GM23338 (cell line): ENCODE measurements around the gene EEPD1. TPM values are rescaled to one million over a fixed set of nuclear protein-coding genes. Genes with fewer than 3 reads are reported as not detected.

Source experiments
- ATAC-seq: fragments of 200-7000 bp; cut with Tn5 transposase; 3 replicates; pipeline ENCODE4 v1.9.1; 2020
- DNase-seq: peaks from one replicate; pipeline ENCODE4 v3.0.0-alpha.2; 2015; ENCODE audit warnings: low spot score
- H2AFZ ChIP-seq: fragments of 200-600 bp; sonication (generic); 2 replicates; pipeline ENCODE4 v1.8.0; 2016; ENCODE audit warnings: antibody characterized with exemption, mild to moderate bottlenecking, moderate library complexity
- H3F3A ChIP-seq: fragments of 200-600 bp; sonication (generic); replicated peaks from 2 replicates; pipeline ENCODE4 v1.8.0; 2017; ENCODE audit warnings: antibody characterized with exemption, mixed run types, low read depth
- H3K27ac ChIP-seq: fragments of 200-600 bp; sonication (generic); 2 replicates; pipeline ENCODE4 v1.6.1; 2016; ENCODE audit warnings: low read depth
- H3K27me3 ChIP-seq: fragments of 200-600 bp; sonication (generic); 2 replicates; pipeline ENCODE4 v1.8.0; 2016; ENCODE audit warnings: mild to moderate bottlenecking, mixed run types, moderate library complexity; ENCODE audit not compliant: insufficient read depth
- H3K36me3 ChIP-seq: fragments of 200-600 bp; sonication (generic); 2 replicates; pipeline ENCODE4 v1.8.0; 2016; ENCODE audit warnings: mild to moderate bottlenecking; ENCODE audit not compliant: insufficient read depth
- H3K4me1 ChIP-seq: fragments of 200-600 bp; sonication (generic); 2 replicates; pipeline ENCODE4 v1.8.0; 2016; ENCODE audit warnings: mild to moderate bottlenecking, moderate library complexity; ENCODE audit not compliant: insufficient read depth
- H3K4me2 ChIP-seq: fragments of 200-600 bp; sonication (generic); 2 replicates; pipeline ENCODE4 v1.7.1; 2017; ENCODE audit warnings: mixed run types
- H3K4me3 ChIP-seq: fragments of 200-600 bp; sonication (generic); 2 replicates; pipeline ENCODE4 v1.6.1; 2016; ENCODE audit warnings: mixed run types
- H3K79me2 ChIP-seq: fragments of 200-600 bp; sonication (generic); replicated peaks from 2 replicates; pipeline ENCODE4 v1.8.0; 2017; ENCODE audit warnings: mild to moderate bottlenecking; ENCODE audit not compliant: insufficient read depth
- H3K9me2 ChIP-seq: fragments of 200-600 bp; sonication (generic); 2 replicates; pipeline ENCODE4 v1.8.0; 2017; ENCODE audit not compliant: insufficient read depth
- H4K20me1 ChIP-seq: fragments of 200-600 bp; sonication (generic); replicated peaks from 2 replicates; pipeline ENCODE4 v1.8.0; 2017; ENCODE audit warnings: mild to moderate bottlenecking; ENCODE audit not compliant: insufficient read depth
- H3K27ac Mint-ChIP-seq: 2 replicates; pipeline ENCODE4 v1.8.0; 2020; ENCODE audit warnings: inconsistent platforms, mild to moderate bottlenecking, moderate library complexity, mixed read lengths
- H3K27me3 Mint-ChIP-seq: 3 replicates; pipeline ENCODE4 v1.8.0; 2022; ENCODE audit warnings: low read depth, mild to moderate bottlenecking, moderate library complexity, mixed read lengths, inconsistent platforms; ENCODE audit not compliant: insufficient read depth, poor library complexity
- H3K36me3 Mint-ChIP-seq: 3 replicates; pipeline ENCODE4 v1.8.0; 2021; ENCODE audit warnings: low read depth, mild to moderate bottlenecking, inconsistent platforms, moderate library complexity, mixed read lengths
- H3K4me1 Mint-ChIP-seq: 3 replicates; pipeline ENCODE4 v1.8.0; 2020; ENCODE audit warnings: mild to moderate bottlenecking, inconsistent platforms, mixed read lengths
- H3K4me3 Mint-ChIP-seq: 3 replicates; pipeline ENCODE4 v1.8.0; 2021; ENCODE audit warnings: moderate library complexity, mild to moderate bottlenecking, inconsistent platforms, mixed read lengths
- H3K9me3 Mint-ChIP-seq: 3 replicates; pipeline ENCODE4 v1.8.0; 2020; ENCODE audit warnings: moderate library complexity, mild to moderate bottlenecking, inconsistent platforms, mixed read lengths
- CTCF ChIP-seq, 2 experiments: fragments of 200-600 bp in 1 of 2; sonication (generic) in 1 of 2; conservative IDR thresholded peaks; 2 replicates each; pipeline versions ENCODE4 v1.5.1 to v1.6.1; 2016 to 2017; ENCODE audit warnings: antibody characterized with exemption in 2 of 2, low read depth in 2 of 2, mild to moderate bottlenecking in 2 of 2, moderate library complexity in 1 of 2
- EZH2 ChIP-seq: fragments of 200-600 bp; sonication (generic); IDR thresholded peaks from one replicate; pipeline ENCODE4 v1.8.0; 2017; ENCODE audit warnings: antibody characterized with exemption, mild to moderate bottlenecking, low read depth; ENCODE audit not compliant: unreplicated experiment
- EZH2phosphoT487 ChIP-seq: fragments of 200-600 bp; sonication (generic); IDR thresholded peaks from one replicate; pipeline ENCODE4 v1.8.1; 2018; ENCODE audit warnings: antibody characterized with exemption; ENCODE audit not compliant: unreplicated experiment
- NANOG ChIP-seq: IDR thresholded peaks from 2 replicates; pipeline ENCODE4 v1.6.1; 2016; ENCODE audit warnings: antibody characterized with exemption, borderline replicate concordance
- POLR2AphosphoS5 ChIP-seq: IDR thresholded peaks from 2 replicates; pipeline ENCODE4 v1.6.1; 2016; ENCODE audit warnings: antibody characterized with exemption, low read depth
- STAT1 ChIP-seq: IDR thresholded peaks from one replicate; pipeline ENCODE4 v1.6.1; 2016; ENCODE audit warnings: antibody characterized with exemption; ENCODE audit not compliant: unreplicated experiment
- ZNF114 ChIP-seq: fragments of 250-450 bp; sonication (Bioruptor Pico); IDR thresholded peaks from 2 replicates; pipeline ENCODE4 v1.5.0; 2020; ENCODE audit warnings: mild to moderate bottlenecking, moderate library complexity
- ZNF331 ChIP-seq: fragments of 250-450 bp; sonication (Bioruptor Pico); IDR thresholded peaks from 2 replicates; pipeline ENCODE4 v1.5.0; 2020; ENCODE audit warnings: low read depth, mild to moderate bottlenecking, moderate library complexity
- ZNF462 ChIP-seq: fragments of 250-450 bp; sonication (Bioruptor Pico); IDR thresholded peaks from 2 replicates; pipeline ENCODE4 v1.5.0; 2020; ENCODE audit warnings: mild to moderate bottlenecking, moderate library complexity
- polyA plus RNA-seq: library from polyadenylated mRNA; unstranded; fragments of >200 nt; fragmentation: Nextera tagmentation; extraction: Ambion mirVana; gene quantifications from 2 replicates; pipeline ENCODE4 v1.2.1, GENCODE V29; 2016
- total RNA-seq: library from RNA; depleted of rRNA; stranded (reverse); fragments of >200 nt; shearing (Covaris generic); gene quantifications from 2 replicates; pipeline ENCODE4 v1.2.3, GENCODE V29; 2014
- TF ChIP-seq, protein P1 (sequence below): IDR thresholded peaks from 2 replicates; pipeline ENCODE4 v1.6.1; 2016; ENCODE audit warnings: antibody characterized with exemption

EEPD1 gene
- total and polyA plus RNA-seq, 2 experiments from 2014 or later: 4.1 to 17.1 TPM

- Mint-ChIP-seq H3K36me3 (no peaks in the 10 kb centered on the region), H3K27ac (no peak overlapping the region), H3K4me1 (peaks cover 8% of the 10 kb centered on the region), H3K4me3 (no peak overlapping the region), H3K9me3 (no peaks in the 10 kb centered on the region), H3K27me3 (peaks cover 1% of the 10 kb centered on the region)
- Histone ChIP-seq H3K27me3 (no peaks in the 10 kb centered on the region), H3K27ac (no peak overlapping the region), H3K4me1 (no peaks in the 10 kb centered on the region), H3K36me3 (no peaks in the 10 kb centered on the region), H3K79me2 (no peaks in the 10 kb centered on the region), H3K9me2 (no peaks in the 10 kb centered on the region), H4K20me1 (no peaks in the 10 kb centered on the region), H2AFZ (no peak overlapping the region), H3K4me3 (no peak overlapping the region), H3F3A (no peaks in the 10 kb centered on the region), H3K4me2 (no peak overlapping the region)
- DNase-seq (no peak), ATAC-seq (no peak)
- TF ChIP-seq, protein P1, sequence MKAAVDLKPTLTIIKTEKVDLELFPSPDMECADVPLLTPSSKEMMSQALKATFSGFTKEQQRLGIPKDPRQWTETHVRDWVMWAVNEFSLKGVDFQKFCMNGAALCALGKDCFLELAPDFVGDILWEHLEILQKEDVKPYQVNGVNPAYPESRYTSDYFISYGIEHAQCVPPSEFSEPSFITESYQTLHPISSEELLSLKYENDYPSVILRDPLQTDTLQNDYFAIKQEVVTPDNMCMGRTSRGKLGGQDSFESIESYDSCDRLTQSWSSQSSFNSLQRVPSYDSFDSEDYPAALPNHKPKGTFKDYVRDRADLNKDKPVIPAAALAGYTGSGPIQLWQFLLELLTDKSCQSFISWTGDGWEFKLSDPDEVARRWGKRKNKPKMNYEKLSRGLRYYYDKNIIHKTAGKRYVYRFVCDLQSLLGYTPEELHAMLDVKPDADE: no peak
- TF ChIP-seq EZH2 (no peak), STAT1 (no peak), POLR2AphosphoS5 (no peak), CTCF (conservative IDR thresholded peaks at IDR 0.05; ENCODE audit: low read depth in 2 of 2) (no peak), ZNF331 (CRISPR knock-in tag) (no peak), EZH2phosphoT487 (no peak)
Measured at GRCh38 chr7:36141351-36141750, 11.7 kb upstream of the EEPD1 start.

GRCh38 chr7:36141850-36142249 lies 11.2 kb upstream of the EEPD1 start:
- Histone ChIP-seq H2AFZ (no peak overlapping the region), H3F3A (no peaks in the 10 kb centered on the region), H4K20me1 (no peaks in the 10 kb centered on the region), H3K27ac (no peak overlapping the region), H3K4me2 (no peak overlapping the region), H3K79me2 (no peaks in the 10 kb centered on the region), H3K4me3 (no peak overlapping the region), H3K9me2 (no peaks in the 10 kb centered on the region), H3K36me3 (no peaks in the 10 kb centered on the region), H3K27me3 (no peaks in the 10 kb centered on the region), H3K4me1 (no peaks in the 10 kb centered on the region)
- ATAC-seq: no peak
- Mint-ChIP-seq H3K4me3 (no peak overlapping the region), H3K27me3 (no peaks in the 10 kb centered on the region), H3K9me3 (no peaks in the 10 kb centered on the region), H3K36me3 (no peaks in the 10 kb centered on the region), H3K4me1 (peaks cover 8% of the 10 kb centered on the region), H3K27ac (no peak overlapping the region)
- no peak for DNase-seq
- TF ChIP-seq EZH2: no peak
- TF ChIP-seq, protein P1: no peak
- no peak for TF ChIP-seq STAT1
- TF ChIP-seq ZNF462 (CRISPR knock-in tag): no peak
- no peak for TF ChIP-seq POLR2AphosphoS5
- no peak for TF ChIP-seq ZNF114 (CRISPR knock-in tag)
- TF ChIP-seq NANOG: no peak
